ENCODE results near the gene ABHD5. TPM values are rescaled to one million over a fixed set of nuclear protein-coding genes. Genes with fewer than 3 reads are reported as not detected.

ABHD5 gene
- total RNA-seq, 1 donor from 2014 or later: 8.4 TPM

- no peak overlapping the region for H3K4me3 Mint-ChIP-seq
- H3K4me1 Mint-ChIP-seq: peaks cover 10% of the 10 kb centered on the region
- H3K27ac Mint-ChIP-seq: no peak overlapping the region
- no peaks in the 10 kb centered on the region for H3K27me3 Mint-ChIP-seq (ENCODE audit: low read depth)
- no peaks in the 10 kb centered on the region for H3K9me3 Mint-ChIP-seq
- no peak for DNase-seq (ENCODE audit: low spot score in 2 of 2, unreplicated experiment in 2 of 2)
- TF ChIP-seq CTCF (IDR thresholded peaks at IDR 0.05; ENCODE audit: unreplicated experiment): no peak
- H3K36me3 Mint-ChIP-seq: no peaks in the 10 kb centered on the region
Observed at GRCh38 chr3:43760938-43761337, 70.2 kb downstream of the ABHD5 start.

- H3K4me1 Mint-ChIP-seq: peaks cover 10% of the 10 kb centered on the region
- H3K36me3 Mint-ChIP-seq: no peaks in the 10 kb centered on the region
- no peak for DNase-seq (ENCODE audit: low spot score in 2 of 2, unreplicated experiment in 2 of 2)
- H3K9me3 Mint-ChIP-seq: no peaks in the 10 kb centered on the region
- H3K4me3 Mint-ChIP-seq: no peak overlapping the region
- H3K27ac Mint-ChIP-seq: no peak overlapping the region
- TF ChIP-seq CTCF (IDR thresholded peaks at IDR 0.05; ENCODE audit: unreplicated experiment): no peak
- H3K27me3 Mint-ChIP-seq (ENCODE audit: low read depth): no peaks in the 10 kb centered on the region
Observed at GRCh38 chr3:43762451-43762850, 71.7 kb downstream of the ABHD5 start.

GRCh38 chr3:43764056-43764455, 73.3 kb downstream of the ABHD5 start:
- H3K36me3 Mint-ChIP-seq: no peaks in the 10 kb centered on the region
- H3K4me1 Mint-ChIP-seq: peaks cover 6% of the 10 kb centered on the region
- no peak for TF ChIP-seq CTCF (IDR thresholded peaks at IDR 0.05; ENCODE audit: unreplicated experiment)
- peaks cover 2% of the 10 kb centered on the region for H3K27me3 Mint-ChIP-seq (ENCODE audit: low read depth)
- no peak for DNase-seq (ENCODE audit: low spot score in 2 of 2, unreplicated experiment in 2 of 2)
- H3K9me3 Mint-ChIP-seq: no peaks in the 10 kb centered on the region
- no peak overlapping the region for H3K4me3 Mint-ChIP-seq
- H3K27ac Mint-ChIP-seq: no peak overlapping the region

- H3K36me3 Mint-ChIP-seq: no peaks in the 10 kb centered on the region
- no peak overlapping the region for H3K4me3 Mint-ChIP-seq
- H3K27me3 Mint-ChIP-seq (ENCODE audit: low read depth): peaks cover 2% of the 10 kb centered on the region
- H3K4me1 Mint-ChIP-seq: peaks cover 6% of the 10 kb centered on the region
- H3K27ac Mint-ChIP-seq: no peak overlapping the region
- no peak for DNase-seq (ENCODE audit: low spot score in 2 of 2, unreplicated experiment in 2 of 2)
- TF ChIP-seq CTCF (IDR thresholded peaks at IDR 0.05; ENCODE audit: unreplicated experiment): no peak
- H3K9me3 Mint-ChIP-seq: no peaks in the 10 kb centered on the region
Observed at GRCh38 chr3:43764471-43764870, 73.7 kb downstream of the ABHD5 start.

GRCh38 chr3:43765521-43765971, 74.8 kb downstream of the ABHD5 start:
- H3K4me3 Mint-ChIP-seq: no peak overlapping the region
- no peaks in the 10 kb centered on the region for H3K9me3 Mint-ChIP-seq
- no peak for DNase-seq (ENCODE audit: low spot score in 2 of 2, unreplicated experiment in 2 of 2)
- no peak overlapping the region for H3K27ac Mint-ChIP-seq
- no peak for TF ChIP-seq CTCF (IDR thresholded peaks at IDR 0.05; ENCODE audit: unreplicated experiment)
- peaks cover 9% of the 10 kb centered on the region for H3K4me1 Mint-ChIP-seq
- H3K36me3 Mint-ChIP-seq: no peaks in the 10 kb centered on the region
- H3K27me3 Mint-ChIP-seq (ENCODE audit: low read depth): peaks cover 2% of the 10 kb centered on the region

Measured in mesothelial cell of epicardium (in vitro differentiated cells).